ENCODE data around the gene BRSK2.

Gene BRSK2

DNA sequence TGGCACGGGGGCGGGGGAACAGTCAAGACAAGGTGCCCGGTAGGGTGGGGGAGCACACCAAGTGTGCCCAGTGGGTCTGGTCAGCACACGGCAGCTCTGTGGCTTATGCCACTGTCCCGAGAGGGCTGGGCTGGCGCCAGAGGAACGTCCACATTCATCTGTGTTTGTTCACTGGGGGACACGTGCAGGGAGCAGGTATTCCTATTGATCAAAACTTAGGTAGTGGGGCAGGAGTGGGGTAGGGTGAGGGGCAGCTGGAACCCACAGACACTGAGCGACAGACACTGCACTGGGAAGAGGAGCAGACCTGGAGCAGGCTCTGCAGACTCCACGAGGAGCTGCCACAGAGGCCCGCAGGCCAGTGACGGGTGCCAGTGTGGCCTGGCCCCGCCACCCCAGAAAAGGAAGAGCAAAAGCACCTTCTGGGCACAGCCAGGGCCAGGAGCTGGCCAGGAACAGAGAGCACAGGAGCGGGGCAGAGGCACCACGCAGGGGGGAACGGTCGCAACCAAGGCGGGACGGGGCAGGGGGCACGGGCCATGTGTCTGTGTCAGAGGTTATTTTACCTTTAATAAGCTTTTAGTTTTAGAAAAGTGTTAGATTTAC is 98.9 kb downstream of the BRSK2 start (continued):
- TF ChIP-seq ZC3H10 (CRISPR knock-in tag; IDR thresholded peaks at IDR 0.05) (no peak), ISL1 (CRISPR knock-in tag; IDR thresholded peaks at IDR 0.05) (no peak)

DNA sequence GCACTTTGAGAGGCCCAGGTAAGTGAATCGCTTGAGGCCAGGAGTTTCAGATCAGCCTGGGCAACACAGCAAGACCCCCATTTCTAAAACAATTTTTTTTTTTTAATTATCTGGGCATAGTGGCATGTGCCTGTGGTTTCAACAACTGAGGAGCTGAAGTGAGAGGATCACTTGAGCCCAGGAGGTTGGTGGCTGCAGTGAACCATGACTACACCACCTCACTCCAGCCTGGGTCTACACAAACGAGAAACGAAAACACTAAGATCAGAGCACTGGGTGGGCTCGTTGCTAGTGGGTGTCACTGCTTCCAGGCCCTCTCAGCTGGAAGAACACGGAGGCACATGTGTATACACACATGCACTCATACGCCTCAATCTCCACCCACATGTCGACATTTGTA is 100.9 kb downstream of the BRSK2 start:
- TF ChIP-seq SNAI2 (CRISPR knock-in tag; IDR thresholded peaks at IDR 0.05) (no peak), ARNTL (CRISPR knock-in tag; IDR thresholded peaks at IDR 0.05; ENCODE audit: borderline replicate concordance, low read depth) (no peak), OSR1 (CRISPR knock-in tag; IDR thresholded peaks at IDR 0.05) (no peak), TCF4 (CRISPR knock-in tag; IDR thresholded peaks at IDR 0.05; ENCODE audit: borderline replicate concordance) (no peak), ESRRG (CRISPR knock-in tag; IDR thresholded peaks at IDR 0.05) (no peak), ZNF565 (CRISPR knock-in tag; conservative IDR thresholded peaks at IDR 0.05; ENCODE audit: low read depth) (no peak), ZC3H10 (CRISPR knock-in tag; IDR thresholded peaks at IDR 0.05) (no peak)
- ATAC-seq: no peak

DNA sequence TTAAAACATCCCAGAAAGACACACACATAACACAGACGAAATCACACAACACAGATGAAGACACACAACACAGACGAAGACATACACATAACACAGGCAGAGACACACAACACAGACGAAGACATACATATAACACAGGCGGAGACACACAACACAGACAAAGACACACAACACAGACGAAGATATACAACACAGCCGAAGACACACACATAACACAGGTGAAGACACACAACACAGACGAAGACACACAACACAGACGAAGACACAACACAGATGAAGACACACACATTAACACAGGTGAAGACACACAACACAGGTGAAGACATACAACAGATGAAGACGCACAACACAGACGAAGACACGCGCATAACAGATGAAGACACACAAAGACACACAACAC is 101.6 kb downstream of the BRSK2 start:
- ATAC-seq: no peak
- TF ChIP-seq ZNF70 (CRISPR knock-in tag; IDR thresholded peaks at IDR 0.05): no peak
- TF ChIP-seq BACH2 (CRISPR knock-in tag; IDR thresholded peaks at IDR 0.05; ENCODE audit: borderline replicate concordance): no peak
- TF ChIP-seq RARB (CRISPR knock-in tag; IDR thresholded peaks at IDR 0.05): no peak
- no peak for TF ChIP-seq ZNF565 (CRISPR knock-in tag; conservative IDR thresholded peaks at IDR 0.05; ENCODE audit: low read depth)
- TF ChIP-seq TCF4 (CRISPR knock-in tag; IDR thresholded peaks at IDR 0.05; ENCODE audit: borderline replicate concordance): no peak
- TF ChIP-seq ZNF8 (CRISPR knock-in tag; IDR thresholded peaks at IDR 0.05): no peak
- no peak for TF ChIP-seq ESRRG (CRISPR knock-in tag; IDR thresholded peaks at IDR 0.05)
- TF ChIP-seq, protein P1, sequence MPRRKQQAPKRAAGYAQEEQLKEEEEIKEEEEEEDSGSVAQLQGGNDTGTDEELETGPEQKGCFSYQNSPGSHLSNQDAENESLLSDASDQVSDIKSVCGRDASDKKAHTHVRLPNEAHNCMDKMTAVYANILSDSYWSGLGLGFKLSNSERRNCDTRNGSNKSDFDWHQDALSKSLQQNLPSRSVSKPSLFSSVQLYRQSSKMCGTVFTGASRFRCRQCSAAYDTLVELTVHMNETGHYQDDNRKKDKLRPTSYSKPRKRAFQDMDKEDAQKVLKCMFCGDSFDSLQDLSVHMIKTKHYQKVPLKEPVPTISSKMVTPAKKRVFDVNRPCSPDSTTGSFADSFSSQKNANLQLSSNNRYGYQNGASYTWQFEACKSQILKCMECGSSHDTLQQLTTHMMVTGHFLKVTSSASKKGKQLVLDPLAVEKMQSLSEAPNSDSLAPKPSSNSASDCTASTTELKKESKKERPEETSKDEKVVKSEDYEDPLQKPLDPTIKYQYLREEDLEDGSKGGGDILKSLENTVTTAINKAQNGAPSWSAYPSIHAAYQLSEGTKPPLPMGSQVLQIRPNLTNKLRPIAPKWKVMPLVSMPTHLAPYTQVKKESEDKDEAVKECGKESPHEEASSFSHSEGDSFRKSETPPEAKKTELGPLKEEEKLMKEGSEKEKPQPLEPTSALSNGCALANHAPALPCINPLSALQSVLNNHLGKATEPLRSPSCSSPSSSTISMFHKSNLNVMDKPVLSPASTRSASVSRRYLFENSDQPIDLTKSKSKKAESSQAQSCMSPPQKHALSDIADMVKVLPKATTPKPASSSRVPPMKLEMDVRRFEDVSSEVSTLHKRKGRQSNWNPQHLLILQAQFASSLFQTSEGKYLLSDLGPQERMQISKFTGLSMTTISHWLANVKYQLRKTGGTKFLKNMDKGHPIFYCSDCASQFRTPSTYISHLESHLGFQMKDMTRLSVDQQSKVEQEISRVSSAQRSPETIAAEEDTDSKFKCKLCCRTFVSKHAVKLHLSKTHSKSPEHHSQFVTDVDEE (CRISPR knock-in tag; IDR thresholded peaks at IDR 0.05): no peak
- TF ChIP-seq GLIS3 (CRISPR knock-in tag; IDR thresholded peaks at IDR 0.05): no peak
- no peak for TF ChIP-seq ZFP3 (CRISPR knock-in tag; IDR thresholded peaks at IDR 0.05)
- TF ChIP-seq SNAI2 (CRISPR knock-in tag; IDR thresholded peaks at IDR 0.05): no peak
- TF ChIP-seq ZFP30 (CRISPR knock-in tag; IDR thresholded peaks at IDR 0.05): no peak
- TF ChIP-seq, protein P2, sequence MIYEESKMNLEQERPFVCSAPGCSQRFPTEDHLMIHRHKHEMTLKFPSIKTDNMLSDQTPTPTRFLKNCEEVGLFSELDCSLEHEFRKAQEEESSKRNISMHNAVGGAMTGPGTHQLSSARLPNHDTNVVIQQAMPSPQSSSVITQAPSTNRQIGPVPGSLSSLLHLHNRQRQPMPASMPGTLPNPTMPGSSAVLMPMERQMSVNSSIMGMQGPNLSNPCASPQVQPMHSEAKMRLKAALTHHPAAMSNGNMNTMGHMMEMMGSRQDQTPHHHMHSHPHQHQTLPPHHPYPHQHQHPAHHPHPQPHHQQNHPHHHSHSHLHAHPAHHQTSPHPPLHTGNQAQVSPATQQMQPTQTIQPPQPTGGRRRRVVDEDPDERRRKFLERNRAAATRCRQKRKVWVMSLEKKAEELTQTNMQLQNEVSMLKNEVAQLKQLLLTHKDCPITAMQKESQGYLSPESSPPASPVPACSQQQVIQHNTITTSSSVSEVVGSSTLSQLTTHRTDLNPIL (CRISPR knock-in tag; IDR thresholded peaks at IDR 0.05; ENCODE audit: low read depth): no peak
- no peak for TF ChIP-seq TOX (CRISPR knock-in tag; IDR thresholded peaks at IDR 0.05; ENCODE audit: borderline replicate concordance)
- no peak for TF ChIP-seq ISL1 (CRISPR knock-in tag; IDR thresholded peaks at IDR 0.05)
- TF ChIP-seq PPARA (CRISPR knock-in tag; IDR thresholded peaks at IDR 0.05; ENCODE audit: borderline replicate concordance): no peak
- TF ChIP-seq, protein P3, sequence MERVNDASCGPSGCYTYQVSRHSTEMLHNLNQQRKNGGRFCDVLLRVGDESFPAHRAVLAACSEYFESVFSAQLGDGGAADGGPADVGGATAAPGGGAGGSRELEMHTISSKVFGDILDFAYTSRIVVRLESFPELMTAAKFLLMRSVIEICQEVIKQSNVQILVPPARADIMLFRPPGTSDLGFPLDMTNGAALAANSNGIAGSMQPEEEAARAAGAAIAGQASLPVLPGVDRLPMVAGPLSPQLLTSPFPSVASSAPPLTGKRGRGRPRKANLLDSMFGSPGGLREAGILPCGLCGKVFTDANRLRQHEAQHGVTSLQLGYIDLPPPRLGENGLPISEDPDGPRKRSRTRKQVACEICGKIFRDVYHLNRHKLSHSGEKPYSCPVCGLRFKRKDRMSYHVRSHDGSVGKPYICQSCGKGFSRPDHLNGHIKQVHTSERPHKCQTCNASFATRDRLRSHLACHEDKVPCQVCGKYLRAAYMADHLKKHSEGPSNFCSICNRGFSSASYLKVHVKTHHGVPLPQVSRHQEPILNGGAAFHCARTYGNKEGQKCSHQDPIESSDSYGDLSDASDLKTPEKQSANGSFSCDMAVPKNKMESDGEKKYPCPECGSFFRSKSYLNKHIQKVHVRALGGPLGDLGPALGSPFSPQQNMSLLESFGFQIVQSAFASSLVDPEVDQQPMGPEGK (CRISPR knock-in tag; IDR thresholded peaks at IDR 0.05; ENCODE audit: borderline replicate concordance): no peak
- no peak for TF ChIP-seq ARNTL (CRISPR knock-in tag; IDR thresholded peaks at IDR 0.05; ENCODE audit: borderline replicate concordance, low read depth)
- TF ChIP-seq, protein P4, sequence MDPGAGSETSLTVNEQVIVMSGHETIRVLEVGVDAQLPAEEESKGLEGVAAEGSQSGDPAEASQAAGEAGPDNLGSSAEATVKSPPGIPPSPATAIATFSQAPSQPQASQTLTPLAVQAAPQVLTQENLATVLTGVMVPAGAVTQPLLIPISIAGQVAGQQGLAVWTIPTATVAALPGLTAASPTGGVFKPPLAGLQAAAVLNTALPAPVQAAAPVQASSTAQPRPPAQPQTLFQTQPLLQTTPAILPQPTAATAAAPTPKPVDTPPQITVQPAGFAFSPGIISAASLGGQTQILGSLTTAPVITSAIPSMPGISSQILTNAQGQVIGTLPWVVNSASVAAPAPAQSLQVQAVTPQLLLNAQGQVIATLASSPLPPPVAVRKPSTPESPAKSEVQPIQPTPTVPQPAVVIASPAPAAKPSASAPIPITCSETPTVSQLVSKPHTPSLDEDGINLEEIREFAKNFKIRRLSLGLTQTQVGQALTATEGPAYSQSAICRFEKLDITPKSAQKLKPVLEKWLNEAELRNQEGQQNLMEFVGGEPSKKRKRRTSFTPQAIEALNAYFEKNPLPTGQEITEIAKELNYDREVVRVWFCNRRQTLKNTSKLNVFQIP (CRISPR knock-in tag; IDR thresholded peaks at IDR 0.05; ENCODE audit: borderline replicate concordance, low read depth): no peak
- no peak for TF ChIP-seq ZC3H10 (CRISPR knock-in tag; IDR thresholded peaks at IDR 0.05)

Measured in SK-N-SH treated with all-trans-retinoic acid at 6 μM for 48 hours (cell line).